ENCODE measurements around the gene ANAPC7.
"Not testable (repeated sequence)": the region's sequence is repeated elsewhere in the genome, so short reads cannot be mapped to it uniquely, and the experiment has no call there.

The ANAPC7 gene

GRCh38 chr12:110340706-110341105, 62.8 kb downstream of the ANAPC7 start:
- Histone ChIP-seq H2AFZ (ENCODE audit: low read depth, low read length, severe bottlenecking) (no peak overlapping the region), H3K36me3 (ENCODE audit: low read length) (peaks cover 64% of the 10 kb centered on the region), H3K9ac (ENCODE audit: low read length) (no peak overlapping the region), H3K9me2 (replicated peaks; ENCODE audit: insufficient read depth, low read length) (no peaks in the 10 kb centered on the region), H3K4me3 (ENCODE audit: insufficient read depth, low read length, poor library complexity, severe bottlenecking) (no peak overlapping the region), H3K79me2 (ENCODE audit: insufficient read depth, low read length) (peaks cover 3% of the 10 kb centered on the region; the same call in 1 of the 2 replicates), H3K4me2 (ENCODE audit: low read depth, low read length, poor library complexity, severe bottlenecking) (no peak overlapping the region), H3K27ac (ENCODE audit: low read depth, low read length) (no peak overlapping the region), H3F3A (ENCODE audit: insufficient read depth) (no peaks in the 10 kb centered on the region; the same call in 1 of the 2 replicates), H4K20me1 (ENCODE audit: low read depth, low read length) (no peaks in the 10 kb centered on the region; the same call in 1 of the 2 replicates), H3K9me3 (ENCODE audit: insufficient read depth, low read length) (no peaks in the 10 kb centered on the region), H3K27me3 (ENCODE audit: low read length) (no peaks in the 10 kb centered on the region)
- no peak for TF ChIP-seq EZH2phosphoT487 (conservative IDR thresholded peaks at IDR 0.05; ENCODE audit: low read length)
- TF ChIP-seq, protein P1, sequence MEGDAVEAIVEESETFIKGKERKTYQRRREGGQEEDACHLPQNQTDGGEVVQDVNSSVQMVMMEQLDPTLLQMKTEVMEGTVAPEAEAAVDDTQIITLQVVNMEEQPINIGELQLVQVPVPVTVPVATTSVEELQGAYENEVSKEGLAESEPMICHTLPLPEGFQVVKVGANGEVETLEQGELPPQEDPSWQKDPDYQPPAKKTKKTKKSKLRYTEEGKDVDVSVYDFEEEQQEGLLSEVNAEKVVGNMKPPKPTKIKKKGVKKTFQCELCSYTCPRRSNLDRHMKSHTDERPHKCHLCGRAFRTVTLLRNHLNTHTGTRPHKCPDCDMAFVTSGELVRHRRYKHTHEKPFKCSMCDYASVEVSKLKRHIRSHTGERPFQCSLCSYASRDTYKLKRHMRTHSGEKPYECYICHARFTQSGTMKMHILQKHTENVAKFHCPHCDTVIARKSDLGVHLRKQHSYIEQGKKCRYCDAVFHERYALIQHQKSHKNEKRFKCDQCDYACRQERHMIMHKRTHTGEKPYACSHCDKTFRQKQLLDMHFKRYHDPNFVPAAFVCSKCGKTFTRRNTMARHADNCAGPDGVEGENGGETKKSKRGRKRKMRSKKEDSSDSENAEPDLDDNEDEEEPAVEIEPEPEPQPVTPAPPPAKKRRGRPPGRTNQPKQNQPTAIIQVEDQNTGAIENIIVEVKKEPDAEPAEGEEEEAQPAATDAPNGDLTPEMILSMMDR (IDR thresholded peaks at IDR 0.05; ENCODE audit: insufficient read depth, low read length, poor library complexity, severe bottlenecking): no peak

- H3K9ac ChIP-seq (ENCODE audit: low read length); H3K79me2 ChIP-seq (ENCODE audit: insufficient read depth, low read length); H3K4me2 ChIP-seq (ENCODE audit: low read depth, low read length, poor library complexity, severe bottlenecking); H3F3A ChIP-seq (ENCODE audit: insufficient read depth); H3K27ac ChIP-seq (ENCODE audit: low read depth, low read length); H3K27me3 ChIP-seq (ENCODE audit: low read length); H3K9me3 ChIP-seq (ENCODE audit: insufficient read depth, low read length); H3K4me3 ChIP-seq (ENCODE audit: insufficient read depth, low read length, poor library complexity, severe bottlenecking); H2AFZ ChIP-seq (ENCODE audit: low read depth, low read length, severe bottlenecking); H4K20me1 ChIP-seq (ENCODE audit: low read depth, low read length); H3K9me2 ChIP-seq (replicated peaks; ENCODE audit: insufficient read depth, low read length): not testable (repeated sequence)
- H3K36me3 ChIP-seq (ENCODE audit: low read length): peaks cover 61% of the 10 kb centered on the region
These were observed 63.2 kb downstream of the ANAPC7 start for GRCh38 chr12:110340261-110340660.

- H3F3A ChIP-seq (ENCODE audit: insufficient read depth): no peaks in the 10 kb centered on the region; the same call in 1 of the 2 replicates
- no peak overlapping the region for H3K4me2 ChIP-seq (ENCODE audit: low read depth, low read length, poor library complexity, severe bottlenecking)
- H2AFZ ChIP-seq (ENCODE audit: low read depth, low read length, severe bottlenecking): no peak overlapping the region
- no peaks in the 10 kb centered on the region for H3K9me2 ChIP-seq (replicated peaks; ENCODE audit: insufficient read depth, low read length)
- no peak overlapping the region for H3K4me3 ChIP-seq (ENCODE audit: insufficient read depth, low read length, poor library complexity, severe bottlenecking)
- H3K27me3 ChIP-seq (ENCODE audit: low read length): no peaks in the 10 kb centered on the region
- H3K9ac ChIP-seq (ENCODE audit: low read length): no peak overlapping the region
- H3K9me3 ChIP-seq (ENCODE audit: insufficient read depth, low read length): no peaks in the 10 kb centered on the region
- TF ChIP-seq, protein P1 (IDR thresholded peaks at IDR 0.05; ENCODE audit: insufficient read depth, low read length, poor library complexity, severe bottlenecking): no peak
- TF ChIP-seq EZH2phosphoT487 (conservative IDR thresholded peaks at IDR 0.05; ENCODE audit: low read length): no peak
- H3K79me2 ChIP-seq (ENCODE audit: insufficient read depth, low read length): peaks cover 3% of the 10 kb centered on the region; the same call in 1 of the 2 replicates
- peaks cover 57% of the 10 kb centered on the region for H3K36me3 ChIP-seq (ENCODE audit: low read length)
- no peak overlapping the region for H3K27ac ChIP-seq (ENCODE audit: low read depth, low read length)
- H4K20me1 ChIP-seq (ENCODE audit: low read depth, low read length): no peaks in the 10 kb centered on the region; the same call in 1 of the 2 replicates
These were observed 64.1 kb downstream of the ANAPC7 start for GRCh38 chr12:110339184-110339952.

- Histone ChIP-seq H3K4me2 (ENCODE audit: low read depth, low read length, poor library complexity, severe bottlenecking) (no peak overlapping the region), H3K9me2 (replicated peaks; ENCODE audit: insufficient read depth, low read length) (no peaks in the 10 kb centered on the region)
These were observed 64.8 kb downstream of the ANAPC7 start for GRCh38 chr12:110338754-110339153.

More at GRCh38 chr12:110338754-110339153, 64.8 kb downstream of the ANAPC7 start:
- Histone ChIP-seq H3K79me2 (ENCODE audit: insufficient read depth, low read length) (peaks cover 3% of the 10 kb centered on the region; the same call in 1 of the 2 replicates), H2AFZ (ENCODE audit: low read depth, low read length, severe bottlenecking) (no peak overlapping the region), H3K36me3 (ENCODE audit: low read length) (peaks cover 61% of the 10 kb centered on the region), H3K27ac (ENCODE audit: low read depth, low read length) (no peak overlapping the region), H3K27me3 (ENCODE audit: low read length) (no peaks in the 10 kb centered on the region), H3F3A (ENCODE audit: insufficient read depth) (no peaks in the 10 kb centered on the region; the same call in 1 of the 2 replicates), H4K20me1 (ENCODE audit: low read depth, low read length) (no peaks in the 10 kb centered on the region), H3K9ac (ENCODE audit: low read length) (no peak overlapping the region), H3K9me3 (ENCODE audit: insufficient read depth, low read length) (no peaks in the 10 kb centered on the region), H3K4me3 (ENCODE audit: insufficient read depth, low read length, poor library complexity, severe bottlenecking) (no peak overlapping the region)
- no peak for TF ChIP-seq EZH2phosphoT487 (conservative IDR thresholded peaks at IDR 0.05; ENCODE audit: low read length)
- TF ChIP-seq, protein P1 (IDR thresholded peaks at IDR 0.05; ENCODE audit: insufficient read depth, low read length, poor library complexity, severe bottlenecking): no peak

All from SU-DHL-6 (cell line).